ENCODE data around the gene PFKM. TPM values are rescaled to one million over a fixed set of nuclear protein-coding genes. Genes with fewer than 3 reads are reported as not detected.
"Not testable (repeated sequence)": the region's sequence is repeated elsewhere in the genome, so short reads cannot be mapped to it uniquely, and the experiment has no call there.

PFKM gene
- total and polyA plus RNA-seq, 2 donors from 2014 or later, result 67.7 to 69.6 TPM

DNA sequence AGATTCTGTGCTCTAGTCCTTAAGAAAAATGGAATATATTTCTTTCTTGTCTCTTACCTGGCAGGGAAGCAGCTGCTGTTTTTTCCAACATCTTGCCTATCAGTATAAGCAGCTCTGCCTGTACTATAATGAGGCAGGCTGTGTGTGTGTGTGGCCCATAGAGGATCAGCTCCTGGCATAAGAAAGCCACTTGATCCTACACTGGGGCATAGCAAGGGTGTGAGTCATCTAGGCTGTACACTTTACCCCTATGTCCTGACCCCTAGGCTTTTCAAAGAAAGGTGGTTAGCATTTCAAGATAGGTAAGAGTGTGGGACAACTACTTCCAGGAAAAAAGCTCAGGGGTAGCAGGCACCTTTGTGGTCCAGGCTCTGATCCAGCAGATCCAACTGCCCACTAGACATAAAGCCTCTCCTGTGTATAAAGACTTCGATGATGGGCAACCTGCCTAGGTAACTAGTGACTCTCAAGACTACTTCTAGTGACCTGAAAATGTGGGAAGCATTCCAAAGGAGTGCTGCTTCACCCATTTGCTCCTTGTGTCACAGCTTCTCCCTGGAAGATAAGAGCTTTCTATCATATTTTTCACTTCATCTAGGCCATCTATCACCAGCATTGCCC is 8.4 kb upstream of the PFKM start:
- Histone ChIP-seq H3K36me3 (ENCODE audit: control insufficient read depth in 2 of 3, insufficient read depth in 3 of 3, low read length in 3 of 3) (no peaks in the 10 kb centered on the region), H3K9ac (ENCODE audit: low read length in 3 of 3) (no peak overlapping the region), H3K4me3 (ENCODE audit: low read length in 3 of 3) (no peak overlapping the region), H3K27me3 (ENCODE audit: control insufficient read depth, insufficient read depth, low read length) (no peaks in the 10 kb centered on the region), H3K4me1 (ENCODE audit: control insufficient read depth in 2 of 3, insufficient read depth in 2 of 3, low read depth in 1 of 3, low read length in 3 of 3) (peaks cover 7 to 9% (median 8%) of the 10 kb centered on the region in 3 donors), H3K27ac (ENCODE audit: low read depth in 2 of 2, low read length in 2 of 2) (no peak overlapping the region), H3K9me3 (ENCODE audit: control insufficient read depth in 2 of 3, insufficient read depth in 1 of 3, low read length in 3 of 3) (no peaks in the 10 kb centered on the region)
- FAIRE-seq (no peak), DNase-seq (no peak)
- TF ChIP-seq, protein P1, sequence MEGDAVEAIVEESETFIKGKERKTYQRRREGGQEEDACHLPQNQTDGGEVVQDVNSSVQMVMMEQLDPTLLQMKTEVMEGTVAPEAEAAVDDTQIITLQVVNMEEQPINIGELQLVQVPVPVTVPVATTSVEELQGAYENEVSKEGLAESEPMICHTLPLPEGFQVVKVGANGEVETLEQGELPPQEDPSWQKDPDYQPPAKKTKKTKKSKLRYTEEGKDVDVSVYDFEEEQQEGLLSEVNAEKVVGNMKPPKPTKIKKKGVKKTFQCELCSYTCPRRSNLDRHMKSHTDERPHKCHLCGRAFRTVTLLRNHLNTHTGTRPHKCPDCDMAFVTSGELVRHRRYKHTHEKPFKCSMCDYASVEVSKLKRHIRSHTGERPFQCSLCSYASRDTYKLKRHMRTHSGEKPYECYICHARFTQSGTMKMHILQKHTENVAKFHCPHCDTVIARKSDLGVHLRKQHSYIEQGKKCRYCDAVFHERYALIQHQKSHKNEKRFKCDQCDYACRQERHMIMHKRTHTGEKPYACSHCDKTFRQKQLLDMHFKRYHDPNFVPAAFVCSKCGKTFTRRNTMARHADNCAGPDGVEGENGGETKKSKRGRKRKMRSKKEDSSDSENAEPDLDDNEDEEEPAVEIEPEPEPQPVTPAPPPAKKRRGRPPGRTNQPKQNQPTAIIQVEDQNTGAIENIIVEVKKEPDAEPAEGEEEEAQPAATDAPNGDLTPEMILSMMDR (IDR thresholded peaks at IDR 0.05; ENCODE audit: borderline replicate concordance, extremely low read depth, insufficient read depth), result no peak
- intact Hi-C loops (cut with DNase I), result no loop called here

- H3K27me3 ChIP-seq (ENCODE audit: control insufficient read depth, insufficient read depth, low read length); H3K4me3 ChIP-seq (ENCODE audit: low read length in 3 of 3); H3K27ac ChIP-seq (ENCODE audit: low read depth in 2 of 2, low read length in 2 of 2); H3K4me1 ChIP-seq (ENCODE audit: control insufficient read depth in 2 of 3, insufficient read depth in 2 of 3, low read depth in 1 of 3, low read length in 3 of 3); FAIRE-seq; H3K36me3 ChIP-seq (ENCODE audit: control insufficient read depth in 2 of 3, insufficient read depth in 3 of 3, low read length in 3 of 3); DNase-seq; H3K9ac ChIP-seq (ENCODE audit: low read length in 3 of 3); H3K9me3 ChIP-seq (ENCODE audit: control insufficient read depth in 2 of 3, insufficient read depth in 1 of 3, low read length in 3 of 3); intact Hi-C loops (cut with DNase I): not testable (repeated sequence)
These were observed 7.9 kb upstream of the PFKM start for GRCh38 chr12:48111312-48111693.

DNA sequence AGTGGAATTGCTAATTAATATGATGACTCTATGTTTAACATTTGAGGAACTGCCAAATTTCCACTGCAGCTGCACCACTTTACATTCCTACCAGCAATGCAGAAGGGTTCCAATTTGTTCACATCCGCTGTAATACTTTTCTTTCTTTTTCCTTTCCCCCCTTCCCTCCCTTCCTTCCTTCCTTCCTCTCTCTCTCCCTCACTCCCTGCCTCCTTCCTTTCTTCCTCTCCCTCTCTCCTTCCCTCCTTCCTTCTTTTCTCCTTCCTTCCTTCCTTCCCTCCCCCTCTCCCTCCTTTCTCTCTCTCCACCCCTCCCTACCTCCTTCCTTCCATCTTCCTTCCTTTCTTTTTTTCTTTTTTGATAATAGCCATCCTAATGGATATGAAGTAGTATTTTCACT is 3.2 kb upstream of the PFKM start:
- TF ChIP-seq, protein P1 (IDR thresholded peaks at IDR 0.05; ENCODE audit: borderline replicate concordance, extremely low read depth, insufficient read depth), result no peak

GRCh38 chr12:48118284-48118871 is 786 bp upstream of the PFKM start:
- H3K27me3 ChIP-seq (ENCODE audit: control insufficient read depth, insufficient read depth, low read length), result no peaks in the 10 kb centered on the region
- no peak overlapping the region for H3K27ac ChIP-seq (ENCODE audit: low read depth in 2 of 2, low read length in 2 of 2)
- TF ChIP-seq, protein P1 (IDR thresholded peaks at IDR 0.05; ENCODE audit: borderline replicate concordance, extremely low read depth, insufficient read depth), result no peak
- FAIRE-seq (no peak), DNase-seq (peak in 1 of 5 donors; percentile 8)
- no peaks in the 10 kb centered on the region for H3K4me1 ChIP-seq (ENCODE audit: control insufficient read depth in 2 of 3, insufficient read depth in 2 of 3, low read depth in 1 of 3, low read length in 3 of 3)
- peaks cover 0 to 9% (median 5%) of the 10 kb centered on the region in 3 donors for H3K36me3 ChIP-seq (ENCODE audit: control insufficient read depth in 2 of 3, insufficient read depth in 3 of 3, low read length in 3 of 3)
- no peaks in the 10 kb centered on the region for H3K9me3 ChIP-seq (ENCODE audit: control insufficient read depth in 2 of 3, insufficient read depth in 1 of 3, low read length in 3 of 3)
- peak overlapping the region in 1 of 3 donors; percentile 2 for H3K9ac ChIP-seq (ENCODE audit: low read length in 3 of 3)
- intact Hi-C loops (cut with DNase I), result no loop called here
- peak overlapping the region in 2 of 3 donors; percentile 91 to 92 for H3K4me3 ChIP-seq (ENCODE audit: low read length in 3 of 3)

More for the DNA sequence above, 3.2 kb upstream of the PFKM start:
- H3K9ac ChIP-seq (ENCODE audit: low read length in 3 of 3), result no peak overlapping the region
- no peak overlapping the region for H3K4me3 ChIP-seq (ENCODE audit: low read length in 3 of 3)
- DNase-seq (no peak), FAIRE-seq (no peak)
- H3K27me3 ChIP-seq (ENCODE audit: control insufficient read depth, insufficient read depth, low read length), result no peaks in the 10 kb centered on the region
- intact Hi-C loops (cut with DNase I), result no loop called here
- H3K36me3 ChIP-seq (ENCODE audit: control insufficient read depth in 2 of 3, insufficient read depth in 3 of 3, low read length in 3 of 3), result no peaks in the 10 kb centered on the region
- H3K27ac ChIP-seq (ENCODE audit: low read depth in 2 of 2, low read length in 2 of 2), result no peak overlapping the region
- H3K9me3 ChIP-seq (ENCODE audit: control insufficient read depth in 2 of 3, insufficient read depth in 1 of 3, low read length in 3 of 3), result no peaks in the 10 kb centered on the region
- H3K4me1 ChIP-seq (ENCODE audit: control insufficient read depth in 2 of 3, insufficient read depth in 2 of 3, low read depth in 1 of 3, low read length in 3 of 3), result no peaks in the 10 kb centered on the region

Measured in kidney (tissue), 14 donors.